Activated T-helper 17 cell treated with anti-CD3 and anti-CD28 coated beads, Interleukin-2, amount 50 U/mL, for 72 hours (primary cell): ENCODE results near the gene IGBP1. TPM values are rescaled to one million over a fixed set of nuclear protein-coding genes. Genes with fewer than 3 reads are reported as not detected.
A peak's percentile ranks its signal among the peaks of the same experiment; 100 is the strongest.
"Not testable (repeated sequence)": the region's sequence is repeated elsewhere in the genome, so short reads cannot be mapped to it uniquely, and the experiment has no call there.

Source experiments
- ATAC-seq: fragments of 150-1000 bp; cut with Tn5 transposase; replicated peaks from 2 replicates; pipeline ENCODE4 v1.10.0; 2021; ENCODE audit warnings: mild to moderate bottlenecking, moderate library complexity
- H3K27ac Mint-ChIP-seq: one replicate; pipeline ENCODE4 v1.8.0; 2022; ENCODE audit warnings: mixed read lengths
- H3K27me3 Mint-ChIP-seq: one replicate; pipeline ENCODE4 v1.8.0; 2022; ENCODE audit warnings: mixed read lengths
- H3K36me3 Mint-ChIP-seq: one replicate; pipeline ENCODE4 v1.8.0; 2022; ENCODE audit warnings: low read depth, mild to moderate bottlenecking, mixed read lengths
- H3K4me1 Mint-ChIP-seq: one replicate; pipeline ENCODE4 v1.8.0; 2022; ENCODE audit warnings: mixed read lengths
- H3K4me3 Mint-ChIP-seq: one replicate; pipeline ENCODE4 v1.8.0; 2022; ENCODE audit warnings: mild to moderate bottlenecking, mixed read lengths
- H3K9me3 Mint-ChIP-seq: one replicate; pipeline ENCODE4 v1.8.0; 2022; ENCODE audit warnings: mixed read lengths
- total RNA-seq, 2 donors: library from RNA; stranded (reverse); gene quantifications; one replicate each; pipeline ENCODE4 v1.2.3, GENCODE V29; 2022

IGBP1 gene
- total RNA-seq, 2 donors from 2014 or later, result 39.1 to 64.3 TPM

DNA sequence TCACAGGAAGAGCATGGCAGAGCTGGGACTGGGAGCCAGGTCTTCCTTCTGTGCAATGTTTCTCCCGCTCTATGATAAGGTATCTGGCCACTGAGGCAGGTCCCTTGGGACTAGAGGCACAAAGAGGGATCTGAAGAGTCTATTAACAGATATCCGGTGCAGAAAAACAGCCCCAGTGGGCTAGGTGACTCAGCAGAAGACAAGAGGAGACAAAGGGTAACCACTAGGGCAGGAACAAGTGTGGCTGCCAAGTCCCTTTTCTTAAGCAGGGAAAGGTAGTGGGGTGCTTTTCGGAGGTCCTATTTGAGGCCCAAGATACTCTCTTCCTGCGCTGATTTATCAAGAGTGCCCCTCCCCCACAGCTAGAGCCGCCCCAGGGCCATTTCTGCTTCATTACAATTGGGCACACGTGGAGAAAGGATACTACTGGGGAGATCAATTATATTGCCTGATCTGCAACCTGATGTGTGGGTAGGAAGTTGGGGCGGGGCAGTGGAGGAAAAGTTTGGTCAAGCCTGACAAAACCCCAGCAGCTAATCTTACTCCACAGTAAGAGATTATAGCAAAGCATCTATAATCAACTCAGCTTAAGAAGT, 43.8 kb downstream of the IGBP1 start, which contains the start of gene DGAT2L6:
DGAT2L6 (plus strand) TSS at position 546 of the 596 bp plus-strand sequence. CDS start 100 bp downstream, outside the sequence.
- Mint-ChIP-seq H3K36me3 (no peaks in the 10 kb centered on the region), H3K27ac (no peak within 1 kb of the TSS), H3K4me3 (no peak within 1 kb of the TSS), H3K27me3 (no peaks in the 10 kb centered on the region), H3K9me3 (no peaks in the 10 kb centered on the region), H3K4me1 (no peaks in the 10 kb centered on the region)
- no peak for ATAC-seq

GRCh38 chrX:70183091-70183490, 49.8 kb downstream of the IGBP1 start:
- Mint-ChIP-seq H3K4me3 (no peak overlapping the region), H3K4me1 (no peaks in the 10 kb centered on the region), H3K36me3 (no peaks in the 10 kb centered on the region), H3K27me3 (peaks cover 6% of the 10 kb centered on the region), H3K27ac (no peak overlapping the region), H3K9me3 (no peaks in the 10 kb centered on the region)
- no peak for ATAC-seq

GRCh38 chrX:70190225-70190624, 57.0 kb downstream of the IGBP1 start:
- Mint-ChIP-seq H3K9me3 (peaks cover 7% of the 10 kb centered on the region), H3K36me3 (peaks cover 6% of the 10 kb centered on the region), H3K27ac (no peak overlapping the region), H3K27me3 (peaks cover 6% of the 10 kb centered on the region), H3K4me3 (no peak overlapping the region), H3K4me1 (no peaks in the 10 kb centered on the region)
- ATAC-seq, result no peak

DNA sequence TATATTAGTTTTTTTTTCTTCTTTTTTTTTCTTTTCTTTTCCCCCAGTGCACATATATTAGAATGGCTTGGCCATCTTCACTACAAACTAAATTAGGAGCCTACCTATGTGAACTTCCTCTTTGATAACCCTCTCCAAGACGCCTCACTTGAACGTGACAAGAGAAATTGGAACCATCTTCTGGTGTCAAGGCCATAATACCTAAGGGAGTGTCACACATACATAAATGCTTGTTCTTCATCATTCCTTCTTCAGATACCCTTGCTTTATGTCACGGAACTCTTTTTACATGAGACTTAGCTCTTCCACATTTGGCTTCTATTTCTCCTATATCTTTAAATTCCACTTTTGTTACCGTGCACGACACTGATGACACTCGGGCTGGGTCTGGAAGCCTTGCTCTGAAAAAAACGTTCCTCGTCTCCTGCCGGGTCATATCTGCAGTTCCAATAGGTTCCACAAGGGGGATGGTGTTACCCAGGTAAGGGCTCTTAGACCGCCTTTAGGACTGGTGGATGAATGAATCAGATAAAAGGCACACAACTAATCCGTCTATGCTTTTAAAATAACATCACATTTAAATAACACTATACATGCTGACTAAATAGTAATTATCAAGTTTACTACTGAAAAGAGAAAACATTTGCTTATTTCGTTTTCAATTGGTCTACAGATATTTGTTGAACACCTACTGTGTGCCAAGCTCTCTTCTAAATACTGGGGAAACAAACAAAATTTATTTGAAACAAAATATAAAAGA, 63.9 kb downstream of the IGBP1 start:
- Mint-ChIP-seq H3K27ac (no peak overlapping the region), H3K4me3 (peak overlapping the region; percentile 1), H3K9me3 (no peaks in the 10 kb centered on the region), H3K36me3 (no peaks in the 10 kb centered on the region), H3K27me3 (no peaks in the 10 kb centered on the region), H3K4me1 (no peaks in the 10 kb centered on the region)
- ATAC-seq, result peak; percentile 85

DNA sequence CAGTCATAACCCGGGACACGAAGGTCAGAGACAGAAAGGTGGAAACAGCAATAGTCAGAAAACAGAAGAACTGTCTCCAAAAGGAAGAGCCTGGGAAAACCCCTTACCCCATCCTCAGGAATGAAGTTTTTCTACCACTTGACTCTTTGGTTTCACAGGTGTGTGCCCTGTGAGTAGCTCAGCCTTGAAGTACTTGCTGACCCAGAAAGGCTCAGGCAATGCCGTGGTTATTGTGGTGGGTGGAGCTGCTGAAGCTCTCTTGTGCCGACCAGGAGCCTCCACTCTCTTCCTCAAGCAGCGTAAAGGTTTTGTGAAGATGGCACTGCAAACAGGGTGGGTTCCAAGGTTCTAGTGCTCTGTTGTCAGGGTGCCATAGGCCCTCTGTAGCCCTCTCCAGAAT, 68.5 kb downstream of the IGBP1 start:
- no peak overlapping the region for H3K4me3 Mint-ChIP-seq
- no peak overlapping the region for H3K27ac Mint-ChIP-seq
- no peaks in the 10 kb centered on the region for H3K9me3 Mint-ChIP-seq

DNA sequence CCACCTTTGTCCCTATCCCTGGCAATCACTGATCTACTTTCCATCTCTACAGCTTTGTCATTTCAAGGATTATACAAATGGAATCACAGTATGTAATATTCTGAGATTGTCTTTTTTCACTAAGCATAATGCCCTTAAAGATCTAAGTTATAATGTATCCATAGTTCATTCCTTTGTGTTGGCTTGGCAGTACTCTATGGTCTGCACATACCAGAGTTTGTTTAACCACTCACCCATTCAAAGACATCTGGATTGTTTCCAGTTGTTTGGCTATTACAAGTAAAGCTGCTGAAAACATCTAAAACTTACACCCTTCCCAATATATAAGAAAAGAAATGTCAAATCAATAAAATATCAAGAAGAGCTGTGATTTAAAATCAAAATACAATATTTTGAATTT, 75.2 kb downstream of the IGBP1 start:
- Mint-ChIP-seq H3K9me3 (no peaks in the 10 kb centered on the region), H3K36me3 (no peaks in the 10 kb centered on the region), H3K4me3 (no peak overlapping the region), H3K4me1 (no peaks in the 10 kb centered on the region), H3K27ac (no peak overlapping the region), H3K27me3 (no peaks in the 10 kb centered on the region)
- ATAC-seq, result no peak

More for the DNA sequence above, 68.5 kb downstream of the IGBP1 start:
- Mint-ChIP-seq H3K36me3 (no peaks in the 10 kb centered on the region), H3K27me3 (no peaks in the 10 kb centered on the region), H3K4me1 (no peaks in the 10 kb centered on the region)
- no peak for ATAC-seq

- H3K9me3 Mint-ChIP-seq, H3K4me1 Mint-ChIP-seq, H3K36me3 Mint-ChIP-seq, H3K4me3 Mint-ChIP-seq, H3K27me3 Mint-ChIP-seq, H3K27ac Mint-ChIP-seq, ATAC-seq: not testable (repeated sequence)
Observed at GRCh38 chrX:70209570-70209969, 76.3 kb downstream of the IGBP1 start.

Other genes with a start within 250 kb of the IGBP1 start
- gene AWAT2, start 83.5 kb upstream of the IGBP1 start, total RNA-seq, result not detected
- not detected for gene OTUD6A, start 71.0 kb upstream of the IGBP1 start, total RNA-seq
- gene DGAT2L6, start 44.0 kb downstream of the IGBP1 start, total RNA-seq, result under 1 TPM in 1 of 2 donors, not detected in 1; 0.22 TPM
- not detected for gene AWAT1, start 101.2 kb downstream of the IGBP1 start, total RNA-seq
- gene P2RY4, start 126.8 kb downstream of the IGBP1 start, total RNA-seq, result under 1 TPM; 0.35 to 0.85 TPM
- not detected for gene ARR3, start 134.9 kb downstream of the IGBP1 start, total RNA-seq
- not detected for gene RAB41, start 148.7 kb downstream of the IGBP1 start, total RNA-seq
- gene PDZD11, start 156.5 kb downstream of the IGBP1 start, total RNA-seq, result 10 to 100 TPM; 21.6 to 32.1 TPM
- gene KIF4A, start 156.7 kb downstream of the IGBP1 start, total RNA-seq, result 10 to 100 TPM; 25.4 to 30.3 TPM